Neural cell (in vitro differentiated cells): ENCODE data around the gene TUBA8. TPM values are rescaled to one million over a fixed set of nuclear protein-coding genes. Genes with fewer than 3 reads are reported as not detected.

Source experiments
- H2AFZ ChIP-seq: fragments of 200-600, 300-800 bp; sonication (generic), shearing (Covaris generic); 2 replicates; pipeline ENCODE4 v1.6.0; 2014; ENCODE audit warnings: low read depth, mild to moderate bottlenecking, antibody characterized with exemption, low read length, moderate library complexity
- H3F3A ChIP-seq: fragments of 200-600 bp; shearing (Covaris generic); 2 replicates; pipeline ENCODE4 v1.6.1; 2016; ENCODE audit warnings: mild to moderate bottlenecking, moderate library complexity, mixed read lengths, antibody characterized with exemption, low read length; ENCODE audit not compliant: insufficient read depth, poor library complexity, severe bottlenecking
- H3K27ac ChIP-seq: fragments of 200-600, 300-800 bp; sonication (generic), shearing (Covaris generic); 2 replicates; pipeline ENCODE4 v1.5.1; 2014; ENCODE audit warnings: mild to moderate bottlenecking, low read length, moderate library complexity
- H3K27me3 ChIP-seq: fragments of 300-800, 200-600 bp; sonication (generic), shearing (Covaris generic); 2 replicates; pipeline ENCODE4 v1.6.0; 2014; ENCODE audit warnings: mild to moderate bottlenecking, low read depth, low read length, moderate library complexity; ENCODE audit not compliant: insufficient read depth
- H3K36me3 ChIP-seq: fragments of 300-800, 200-600 bp; sonication (generic), shearing (Covaris generic); 2 replicates; pipeline ENCODE4 v1.5.1; 2014; ENCODE audit warnings: mild to moderate bottlenecking, antibody characterized with exemption, low read length, moderate library complexity; ENCODE audit not compliant: insufficient read depth
- H3K4me2 ChIP-seq: fragments of 300-800, 200-600 bp; sonication (generic), shearing (Covaris generic); 2 replicates; pipeline ENCODE4 v1.6.0; 2014; ENCODE audit warnings: mild to moderate bottlenecking, low read length
- H3K4me3 ChIP-seq: fragments of 300-800, 200-600 bp; sonication (generic), shearing (Covaris generic); 2 replicates; pipeline ENCODE4 v1.5.1; 2014; ENCODE audit warnings: mild to moderate bottlenecking, low read length, moderate library complexity
- H3K79me2 ChIP-seq: fragments of 200-600 bp; shearing (Covaris generic); replicated peaks from 2 replicates; pipeline ENCODE4 v1.6.0; 2014; ENCODE audit warnings: mild to moderate bottlenecking, low read length, moderate library complexity; ENCODE audit not compliant: insufficient read depth
- H3K9ac ChIP-seq: fragments of 300-800, 200-600 bp; sonication (generic), shearing (Covaris generic); 2 replicates; pipeline ENCODE4 v1.6.1; 2016; ENCODE audit warnings: mild to moderate bottlenecking, low read length, mixed read lengths
- H3K9me2 ChIP-seq: fragments of 200-600 bp; shearing (Covaris generic); 2 replicates; pipeline ENCODE4 v1.6.1; 2016; ENCODE audit warnings: mild to moderate bottlenecking, low read length, mixed read lengths; ENCODE audit not compliant: insufficient read depth
- H3K9me3 ChIP-seq: fragments of 200-600, 300-800 bp; sonication (generic), shearing (Covaris generic); 2 replicates; pipeline ENCODE4 v1.6.1; 2016; ENCODE audit warnings: mild to moderate bottlenecking, mixed run types, low read length, moderate library complexity, mixed read lengths
- H4K20me1 ChIP-seq: fragments of 200-600 bp; shearing (Covaris generic); 2 replicates; pipeline ENCODE4 v1.6.1; 2016; ENCODE audit warnings: mild to moderate bottlenecking, mixed run types; ENCODE audit not compliant: insufficient read depth
- CTCF ChIP-seq: fragments of 450-650 bp; IDR thresholded peaks from 2 replicates; pipeline ENCODE4 v1.5.1; 2014; ENCODE audit warnings: antibody characterized with exemption, mild to moderate bottlenecking, moderate library complexity; ENCODE audit not compliant: poor library complexity, severe bottlenecking
- EP300 ChIP-seq: fragments of 450-650 bp; conservative IDR thresholded peaks from 2 replicates; pipeline ENCODE4 v1.6.1; 2014; ENCODE audit warnings: antibody characterized with exemption, mild to moderate bottlenecking, moderate library complexity; ENCODE audit not compliant: poor library complexity, severe bottlenecking
- EZH2 ChIP-seq: fragments of 200-600, 300-800 bp; shearing (Covaris generic), sonication (generic); IDR thresholded peaks from 2 replicates; pipeline ENCODE4 v1.6.1; 2014; ENCODE audit warnings: antibody characterized with exemption, low read length, borderline replicate concordance, mild to moderate bottlenecking; ENCODE audit not compliant: insufficient read depth, poor library complexity, severe bottlenecking
- MXI1 ChIP-seq: fragments of 450-650 bp; conservative IDR thresholded peaks from 2 replicates; pipeline ENCODE4 v1.6.1; 2014; ENCODE audit warnings: antibody characterized with exemption, mild to moderate bottlenecking; ENCODE audit not compliant: poor library complexity, severe bottlenecking
- POLR2AphosphoS5 ChIP-seq: IDR thresholded peaks from 2 replicates; pipeline ENCODE4 v1.6.1; 2012
- RAD21 ChIP-seq: fragments of 450-650 bp; conservative IDR thresholded peaks from 2 replicates; pipeline ENCODE4 v1.6.1; 2014; ENCODE audit warnings: antibody characterized with exemption, mild to moderate bottlenecking, moderate library complexity
- REST ChIP-seq: IDR thresholded peaks from 2 replicates; pipeline ENCODE4 v1.6.1; 2012; ENCODE audit warnings: borderline replicate concordance
- SMC3 ChIP-seq: fragments of 450-650 bp; conservative IDR thresholded peaks from 2 replicates; pipeline ENCODE4 v1.6.1; 2014; ENCODE audit warnings: antibody characterized with exemption, mild to moderate bottlenecking, moderate library complexity; ENCODE audit not compliant: poor library complexity
- TAF1 ChIP-seq: IDR thresholded peaks from 2 replicates; pipeline ENCODE4 v1.6.1; 2012; ENCODE audit warnings: low read depth
- polyA plus RNA-seq: library from polyadenylated mRNA; depleted of rRNA; stranded (reverse); fragments of >200 nt; gene quantifications from 2 replicates; pipeline ENCODE4 v1.2.3, GENCODE V29; 2014

TUBA8 gene
- polyA plus RNA-seq, 1 donor from 2014 or later, result 1.8 TPM

- H3K9ac ChIP-seq, result no peak overlapping the region
- H3K27ac ChIP-seq, result no peak overlapping the region
- TF ChIP-seq EP300 (no peak), CTCF (no peak)
- no peak overlapping the region for H3K4me2 ChIP-seq
- no peaks in the 10 kb centered on the region for H3K79me2 ChIP-seq
- no peaks in the 10 kb centered on the region for H3K27me3 ChIP-seq
- no peaks in the 10 kb centered on the region for H3K36me3 ChIP-seq
- H3K9me2 ChIP-seq, result no peaks in the 10 kb centered on the region
- no peaks in the 10 kb centered on the region for H4K20me1 ChIP-seq
- H3F3A ChIP-seq, result no peaks in the 10 kb centered on the region
- no peak overlapping the region for H2AFZ ChIP-seq
- no peak overlapping the region for H3K4me3 ChIP-seq
- no peaks in the 10 kb centered on the region for H3K9me3 ChIP-seq
Observed at GRCh38 chr22:18067121-18067520, 43.5 kb upstream of the TUBA8 start.

- no peaks in the 10 kb centered on the region for H3F3A ChIP-seq
Observed at GRCh38 chr22:18067548-18068341, 42.9 kb upstream of the TUBA8 start.

More at GRCh38 chr22:18067548-18068341, 42.9 kb upstream of the TUBA8 start:
- Histone ChIP-seq H3K27ac (no peak overlapping the region), H3K9me2 (no peaks in the 10 kb centered on the region), H3K4me2 (no peak overlapping the region), H2AFZ (no peak overlapping the region), H3K9me3 (no peaks in the 10 kb centered on the region), H3K4me3 (no peak overlapping the region), H3K36me3 (no peaks in the 10 kb centered on the region), H3K9ac (no peak overlapping the region), H3K79me2 (no peaks in the 10 kb centered on the region), H3K27me3 (no peaks in the 10 kb centered on the region), H4K20me1 (no peaks in the 10 kb centered on the region)
- no peak for TF ChIP-seq RAD21
- no peak for TF ChIP-seq SMC3
- no peak for TF ChIP-seq REST
- TF ChIP-seq POLR2AphosphoS5, result no peak
- no peak for TF ChIP-seq TAF1
- TF ChIP-seq CTCF, result no peak
- TF ChIP-seq EP300, result no peak
- no peak for TF ChIP-seq MXI1
- TF ChIP-seq EZH2, result no peak
